Gastroesophageal sphincter (tissue), 4 donors: ENCODE data around the gene SLC4A8. TPM values are rescaled to one million over a fixed set of nuclear protein-coding genes. Genes with fewer than 3 reads are reported as not detected.

ENCODE experiments used
- ATAC-seq: fragments of 150-250 bp; one replicate; pipeline ENCODE4 v1.9.1; 2016; ENCODE audit warnings: mild to moderate bottlenecking, moderate library complexity
- H3K27ac ChIP-seq, 4 donors: fragments of 200-600 bp; sonication (generic) in 3 of 4; 1 replicate in 3 of 4; 2 replicates in 1 of 4; pipeline ENCODE4 v1.5.1; 2016 to 2019
- H3K27me3 ChIP-seq: fragments of 200-600 bp; sonication (generic); one replicate; pipeline ENCODE4 v1.5.1; 2019
- H3K36me3 ChIP-seq, 2 donors: fragments of 200-600 bp; sonication (generic); one replicate each; pipeline ENCODE4 v1.5.1; 2019; ENCODE audit warnings: control low read depth in 1 of 2
- H3K4me1 ChIP-seq, 3 donors: fragments of 200-600 bp; sonication (generic); 1 replicate in 2 of 3; 2 replicates in 1 of 3; pipeline ENCODE4 v1.5.1; 2016 to 2019; ENCODE audit warnings: control low read depth in 2 of 3
- H3K4me3 ChIP-seq, 2 donors: fragments of 200-600 bp; sonication (generic); one replicate each; pipeline ENCODE4 v1.5.1; 2019; ENCODE audit warnings: mild to moderate bottlenecking in 1 of 2, moderate library complexity in 1 of 2
- H3K9me3 ChIP-seq, 3 donors: fragments of 200-600 bp; sonication (generic); one replicate each; pipeline ENCODE4 v1.5.1; 2017 to 2019; ENCODE audit warnings: control low read depth in 2 of 3
- EP300 ChIP-seq: sonication (generic); formaldehyde crosslinking; IDR thresholded peaks from one replicate; pipeline ENCODE4 v1.6.1; 2017; ENCODE audit warnings: antibody characterized with exemption, mild to moderate bottlenecking
- POLR2A ChIP-seq, 2 donors: fragments of 450-650 bp; IDR thresholded peaks; one replicate each; pipeline ENCODE4 v1.6.1; 2017; ENCODE audit warnings: antibody characterized with exemption in 2 of 2, mild to moderate bottlenecking in 2 of 2, moderate library complexity in 1 of 2
- POLR2AphosphoS5 ChIP-seq: sonication (generic); formaldehyde crosslinking; IDR thresholded peaks from one replicate; pipeline ENCODE4 v1.6.1; 2017; ENCODE audit warnings: antibody characterized with exemption
- WGBS, 2 donors: methylation state at CpG; one replicate each; pipeline ENCODE4 v1.1.5; 2018; ENCODE audit warnings: low coverage in 1 of 2; 5-methylcytosine and 5-hydroxymethylcytosine counted together
- total RNA-seq, 4 donors: library from RNA; depleted of rRNA; stranded (reverse); fragments of >200 nt; gene quantifications; one replicate each; pipeline ENCODE4 v1.1.0, GENCODE V29; 2016
- TF ChIP-seq, protein P1 (sequence below), 4 experiments: fragments of 200-600 bp in 2 of 4; fragments of 450-650 bp in 2 of 4; sonication (generic) in 1 of 4; IDR thresholded peaks; one replicate each; pipeline ENCODE4 v1.5.1; 2017 to 2019; ENCODE audit warnings: antibody characterized with exemption in 4 of 4, mild to moderate bottlenecking in 2 of 4, moderate library complexity in 2 of 4

Gene SLC4A8
- total RNA-seq, 4 donors from 2014 or later, result 0.27 to 5.3 (median 0.76) TPM

DNA sequence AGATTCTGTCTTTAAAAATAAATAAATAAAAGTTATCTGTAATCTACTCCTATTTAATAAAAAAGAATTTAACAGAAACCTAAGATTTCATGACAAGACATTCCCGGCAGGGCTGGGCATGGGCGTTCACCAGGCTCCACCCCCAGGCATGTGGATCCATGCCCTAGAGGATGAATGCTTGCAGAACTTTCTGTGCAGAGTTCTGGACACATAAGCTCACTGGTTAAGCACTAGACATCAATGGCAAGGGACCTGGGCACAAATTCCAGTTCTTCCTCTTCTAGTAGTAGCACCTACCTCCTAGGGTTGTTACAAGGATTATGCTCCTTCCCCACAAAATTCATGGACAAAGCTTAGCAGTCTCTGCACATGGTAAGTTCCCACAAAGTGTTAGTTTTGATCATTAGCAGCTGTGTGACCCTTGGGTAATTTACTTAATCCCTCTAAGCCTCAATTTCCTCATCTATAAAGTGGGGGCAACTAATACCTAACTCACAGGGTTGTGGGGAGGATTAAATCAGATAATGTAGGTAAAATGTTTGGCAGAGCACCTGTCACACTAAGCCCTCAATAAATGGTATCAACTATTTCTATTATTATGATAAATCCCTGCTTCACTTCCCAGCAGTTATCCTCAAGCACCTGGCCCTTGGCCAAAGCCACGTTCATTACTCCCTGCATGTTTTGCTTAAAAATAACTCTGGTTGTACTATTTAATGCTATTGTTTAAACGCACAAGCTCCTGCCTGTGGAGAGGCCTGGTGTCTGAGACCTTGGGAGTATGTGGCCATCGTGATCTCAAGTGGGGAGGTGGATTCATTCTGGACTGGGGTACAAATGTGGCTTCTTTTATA lies 43.2 kb upstream of the SLC4A8 start:
- H3K36me3 ChIP-seq, result no peaks in the 10 kb centered on the region
- H3K9me3 ChIP-seq, result no peaks in the 10 kb centered on the region
- H3K27ac ChIP-seq, result no peak overlapping the region
- H3K4me1 ChIP-seq, result peaks cover 0 to 13% (median 0%) of the 10 kb centered on the region in 3 donors
- TF ChIP-seq, protein P1, sequence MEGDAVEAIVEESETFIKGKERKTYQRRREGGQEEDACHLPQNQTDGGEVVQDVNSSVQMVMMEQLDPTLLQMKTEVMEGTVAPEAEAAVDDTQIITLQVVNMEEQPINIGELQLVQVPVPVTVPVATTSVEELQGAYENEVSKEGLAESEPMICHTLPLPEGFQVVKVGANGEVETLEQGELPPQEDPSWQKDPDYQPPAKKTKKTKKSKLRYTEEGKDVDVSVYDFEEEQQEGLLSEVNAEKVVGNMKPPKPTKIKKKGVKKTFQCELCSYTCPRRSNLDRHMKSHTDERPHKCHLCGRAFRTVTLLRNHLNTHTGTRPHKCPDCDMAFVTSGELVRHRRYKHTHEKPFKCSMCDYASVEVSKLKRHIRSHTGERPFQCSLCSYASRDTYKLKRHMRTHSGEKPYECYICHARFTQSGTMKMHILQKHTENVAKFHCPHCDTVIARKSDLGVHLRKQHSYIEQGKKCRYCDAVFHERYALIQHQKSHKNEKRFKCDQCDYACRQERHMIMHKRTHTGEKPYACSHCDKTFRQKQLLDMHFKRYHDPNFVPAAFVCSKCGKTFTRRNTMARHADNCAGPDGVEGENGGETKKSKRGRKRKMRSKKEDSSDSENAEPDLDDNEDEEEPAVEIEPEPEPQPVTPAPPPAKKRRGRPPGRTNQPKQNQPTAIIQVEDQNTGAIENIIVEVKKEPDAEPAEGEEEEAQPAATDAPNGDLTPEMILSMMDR (IDR thresholded peaks at IDR 0.05), result no peak
- TF ChIP-seq EP300 (no peak), POLR2A (IDR thresholded peaks at IDR 0.05) (no peak), POLR2AphosphoS5 (no peak)
- ATAC-seq, result no peak
- 14 to 39% methylated on average over 3 to 5 of the region's 5 CpGs for WGBS, 2 donors
- H3K4me3 ChIP-seq, result no peak overlapping the region
- H3K27me3 ChIP-seq, result no peaks in the 10 kb centered on the region

DNA sequence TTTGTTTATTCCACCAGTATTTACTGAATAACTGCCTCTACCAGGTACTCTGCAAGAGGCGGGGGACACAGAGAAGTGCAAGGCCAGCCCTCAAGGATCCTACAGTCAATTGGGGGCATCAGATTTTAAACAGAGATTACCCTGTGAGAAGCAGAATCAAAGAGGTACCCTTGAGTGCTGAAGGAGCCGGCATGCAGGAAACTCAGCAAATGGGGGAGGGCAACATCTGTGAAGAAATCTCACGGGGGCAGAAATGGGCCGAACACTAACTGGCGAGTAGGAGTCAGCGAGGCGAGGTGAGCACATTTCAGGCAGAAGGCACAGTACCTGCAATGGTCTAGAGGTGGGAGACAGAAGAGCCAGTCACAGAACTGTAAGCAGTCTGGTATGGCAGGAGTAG lies 42.5 kb upstream of the SLC4A8 start:
- Histone ChIP-seq H3K36me3 (no peaks in the 10 kb centered on the region), H3K4me1 (peaks cover 0 to 13% (median 0%) of the 10 kb centered on the region in 3 donors), H3K4me3 (no peak overlapping the region), H3K27ac (no peak overlapping the region), H3K9me3 (no peaks in the 10 kb centered on the region), H3K27me3 (no peaks in the 10 kb centered on the region)
- no peak for ATAC-seq
- WGBS, 2 donors, result 89 to 93% methylated on average over 7 of the region's 7 CpGs
- TF ChIP-seq, protein P1 (IDR thresholded peaks at IDR 0.05), result no peak
- no peak for TF ChIP-seq POLR2AphosphoS5
- TF ChIP-seq POLR2A (IDR thresholded peaks at IDR 0.05), result no peak

DNA sequence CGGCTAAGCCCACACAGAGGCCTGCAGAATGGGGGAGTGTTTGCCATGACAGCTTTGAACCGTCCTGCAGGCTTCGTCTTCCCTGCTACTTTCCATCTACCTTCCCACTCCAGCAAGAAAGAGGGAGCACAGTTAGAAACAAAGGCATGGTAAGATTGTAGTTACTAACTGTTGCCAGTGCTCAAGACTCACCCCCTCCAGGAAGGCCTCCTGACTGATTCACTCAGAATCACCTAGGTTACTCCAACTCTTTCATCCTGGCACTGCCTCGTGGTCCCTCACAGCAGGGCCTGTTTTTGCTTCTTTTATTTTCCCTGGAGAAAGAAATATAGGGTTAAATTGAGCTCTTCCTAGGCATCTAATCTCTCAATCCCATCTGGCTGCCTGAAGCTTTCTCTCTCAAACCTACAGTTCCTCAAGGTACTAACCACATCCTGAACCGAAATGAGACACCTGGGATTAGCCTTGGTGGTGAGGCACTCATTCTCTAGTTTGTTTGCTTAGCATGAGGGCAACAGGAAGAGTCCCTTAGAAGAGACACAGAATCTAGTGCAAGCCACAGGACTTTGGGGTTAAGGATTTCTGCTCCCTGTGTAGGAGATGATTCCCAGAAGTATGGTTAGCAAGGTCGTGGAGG lies 41.2 kb upstream of the SLC4A8 start:
- 64 to 88% methylated on average over 4 to 5 of the region's 6 CpGs for WGBS, 2 donors
- no peak for ATAC-seq
- no peaks in the 10 kb centered on the region for H3K27me3 ChIP-seq
- H3K9me3 ChIP-seq, result no peaks in the 10 kb centered on the region
- no peaks in the 10 kb centered on the region for H3K36me3 ChIP-seq
- H3K4me3 ChIP-seq, result no peak overlapping the region
- no peak for TF ChIP-seq POLR2AphosphoS5
- TF ChIP-seq, protein P1 (IDR thresholded peaks at IDR 0.05), result no peak
- TF ChIP-seq EP300, result no peak
- no peak for TF ChIP-seq POLR2A (IDR thresholded peaks at IDR 0.05)
- peaks cover 0 to 13% (median 0%) of the 10 kb centered on the region in 3 donors for H3K4me1 ChIP-seq
- no peak overlapping the region for H3K27ac ChIP-seq

DNA sequence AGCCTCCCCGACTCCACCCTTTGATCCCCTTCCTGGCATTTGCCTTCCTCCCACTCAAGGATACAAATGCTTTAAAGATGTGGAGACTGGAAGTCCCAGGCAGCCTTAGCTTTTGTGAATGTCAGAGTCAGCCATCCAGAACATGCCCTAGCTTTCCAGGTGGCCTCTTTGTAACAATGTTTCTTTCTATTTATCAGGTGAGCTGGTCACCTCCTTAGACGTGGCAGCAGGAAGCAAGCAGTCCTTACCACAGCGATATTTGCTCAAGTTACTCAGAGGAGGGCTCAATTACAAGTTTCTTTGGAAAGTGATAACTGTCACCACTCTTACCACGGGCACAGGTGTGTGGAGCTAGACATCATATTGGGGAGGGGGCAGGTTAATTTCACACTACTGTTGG lies 38.3 kb upstream of the SLC4A8 start:
- no peak for ATAC-seq
- Histone ChIP-seq H3K27ac (no peak overlapping the region), H3K36me3 (no peaks in the 10 kb centered on the region), H3K4me3 (no peak overlapping the region), H3K27me3 (peaks cover 10% of the 10 kb centered on the region), H3K9me3 (no peaks in the 10 kb centered on the region), H3K4me1 (peaks cover 0 to 18% (median 5%) of the 10 kb centered on the region in 3 donors)
- TF ChIP-seq EP300 (no peak), POLR2AphosphoS5 (no peak)
- WGBS, 2 donors, result 67 to 83% methylated on average over 1 to 3 of the region's 4 CpGs

DNA sequence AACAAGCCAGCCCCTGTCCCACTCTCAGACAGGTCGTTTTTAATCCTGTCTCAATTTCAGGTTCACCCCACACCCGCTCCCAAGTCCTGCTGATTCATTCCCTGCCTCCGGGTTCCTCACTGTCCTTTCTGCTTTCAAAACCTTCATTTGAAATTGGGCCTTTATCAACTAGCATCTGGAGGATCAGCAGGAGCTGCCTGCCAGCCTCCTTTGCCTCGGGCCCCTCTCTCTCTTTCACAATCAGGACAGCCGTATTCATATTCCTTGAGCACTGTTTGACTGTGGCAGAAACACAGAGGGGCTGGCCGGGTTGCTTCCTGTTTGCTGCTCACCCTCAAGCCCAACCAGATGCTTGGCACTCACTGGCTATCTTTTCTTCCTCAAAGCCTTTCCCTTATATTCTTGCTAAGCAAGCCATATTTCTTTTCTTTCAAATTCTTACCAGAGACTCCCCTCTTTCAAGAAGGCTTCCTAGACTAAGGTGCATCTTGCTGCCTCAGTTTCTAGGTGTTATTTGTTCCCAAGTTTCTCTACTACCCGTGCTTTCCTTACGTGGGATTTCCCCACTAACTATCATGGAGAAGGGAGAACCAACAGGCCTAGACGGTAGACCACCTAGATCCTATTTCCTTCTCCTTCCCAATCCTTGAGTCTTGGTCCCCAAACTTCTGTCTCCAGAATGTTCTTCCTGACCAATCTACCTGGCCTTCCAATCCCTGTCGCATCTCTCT lies 36.4 kb upstream of the SLC4A8 start:
- 52 to 65% methylated on average over 9 to 10 of the region's 10 CpGs for WGBS, 2 donors
- TF ChIP-seq EP300 (no peak), POLR2A (IDR thresholded peaks at IDR 0.05) (no peak), POLR2AphosphoS5 (no peak)
- TF ChIP-seq, protein P1 (IDR thresholded peaks at IDR 0.05), result no peak
- no peak overlapping the region for H3K4me3 ChIP-seq
- H3K9me3 ChIP-seq, result no peaks in the 10 kb centered on the region
- ATAC-seq, result peak; percentile 22
- H3K27me3 ChIP-seq, result peaks cover 28% of the 10 kb centered on the region
- no peaks in the 10 kb centered on the region for H3K36me3 ChIP-seq
- no peak overlapping the region for H3K27ac ChIP-seq
- peaks cover 0 to 15% (median 11%) of the 10 kb centered on the region in 3 donors for H3K4me1 ChIP-seq
